Measurements from ENCODE around the gene RBM26.

RBM26 gene

GRCh38 chr13:79393564-79394249, 12.3 kb downstream of the RBM26 start:
- Histone ChIP-seq H3K27ac (ENCODE audit: poor library complexity, severe bottlenecking) (no peak overlapping the region), H3K36me3 (ENCODE audit: low read depth) (peaks cover 61% of the 10 kb centered on the region), H3K4me1 (ENCODE audit: insufficient read depth, poor library complexity, severe bottlenecking) (peaks cover 4% of the 10 kb centered on the region), H3K9me3 (ENCODE audit: severe bottlenecking) (peaks cover 6% of the 10 kb centered on the region), H3K27me3 (ENCODE audit: insufficient read depth, poor library complexity, severe bottlenecking) (no peaks in the 10 kb centered on the region), H3K4me3 (ENCODE audit: severe bottlenecking) (no peak overlapping the region)
- TF ChIP-seq, protein P1, sequence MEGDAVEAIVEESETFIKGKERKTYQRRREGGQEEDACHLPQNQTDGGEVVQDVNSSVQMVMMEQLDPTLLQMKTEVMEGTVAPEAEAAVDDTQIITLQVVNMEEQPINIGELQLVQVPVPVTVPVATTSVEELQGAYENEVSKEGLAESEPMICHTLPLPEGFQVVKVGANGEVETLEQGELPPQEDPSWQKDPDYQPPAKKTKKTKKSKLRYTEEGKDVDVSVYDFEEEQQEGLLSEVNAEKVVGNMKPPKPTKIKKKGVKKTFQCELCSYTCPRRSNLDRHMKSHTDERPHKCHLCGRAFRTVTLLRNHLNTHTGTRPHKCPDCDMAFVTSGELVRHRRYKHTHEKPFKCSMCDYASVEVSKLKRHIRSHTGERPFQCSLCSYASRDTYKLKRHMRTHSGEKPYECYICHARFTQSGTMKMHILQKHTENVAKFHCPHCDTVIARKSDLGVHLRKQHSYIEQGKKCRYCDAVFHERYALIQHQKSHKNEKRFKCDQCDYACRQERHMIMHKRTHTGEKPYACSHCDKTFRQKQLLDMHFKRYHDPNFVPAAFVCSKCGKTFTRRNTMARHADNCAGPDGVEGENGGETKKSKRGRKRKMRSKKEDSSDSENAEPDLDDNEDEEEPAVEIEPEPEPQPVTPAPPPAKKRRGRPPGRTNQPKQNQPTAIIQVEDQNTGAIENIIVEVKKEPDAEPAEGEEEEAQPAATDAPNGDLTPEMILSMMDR (IDR thresholded peaks at IDR 0.05; ENCODE audit: poor library complexity, severe bottlenecking), result no peak
- 0 out of 3 replicates have a peak, but pooled peaks have one; percentile 29 for ATAC-seq (ENCODE audit: low read depth)
- DNase-seq (ENCODE audit: low spot score), result no peak

GRCh38 chr13:79392882-79393563, 13.0 kb downstream of the RBM26 start:
- H3K4me3 ChIP-seq (ENCODE audit: severe bottlenecking), result no peak overlapping the region
- H3K27me3 ChIP-seq (ENCODE audit: insufficient read depth, poor library complexity, severe bottlenecking), result no peaks in the 10 kb centered on the region
- peaks cover 56% of the 10 kb centered on the region for H3K36me3 ChIP-seq (ENCODE audit: low read depth)
- peaks cover 9% of the 10 kb centered on the region for H3K4me1 ChIP-seq (ENCODE audit: insufficient read depth, poor library complexity, severe bottlenecking)
- TF ChIP-seq, protein P1 (IDR thresholded peaks at IDR 0.05; ENCODE audit: poor library complexity, severe bottlenecking), result no peak
- no peak for DNase-seq (ENCODE audit: low spot score)
- peak overlapping the region; percentile 18 for H3K27ac ChIP-seq (ENCODE audit: poor library complexity, severe bottlenecking)
- ATAC-seq (ENCODE audit: low read depth), result peak; percentile 60
- H3K9me3 ChIP-seq (ENCODE audit: severe bottlenecking), result peaks cover 6% of the 10 kb centered on the region

GRCh38 chr13:79389026-79389425, 17.0 kb downstream of the RBM26 start:
- H3K4me3 ChIP-seq (ENCODE audit: severe bottlenecking), result no peak overlapping the region
- DNase-seq (ENCODE audit: low spot score) (no peak), ATAC-seq (ENCODE audit: low read depth) (no peak)
- H3K27me3 ChIP-seq (ENCODE audit: insufficient read depth, poor library complexity, severe bottlenecking), result no peaks in the 10 kb centered on the region
- peaks cover 33% of the 10 kb centered on the region for H3K36me3 ChIP-seq (ENCODE audit: low read depth)
- no peaks in the 10 kb centered on the region for H3K9me3 ChIP-seq (ENCODE audit: severe bottlenecking)
- H3K27ac ChIP-seq (ENCODE audit: poor library complexity, severe bottlenecking), result no peak overlapping the region
- peaks cover 17% of the 10 kb centered on the region for H3K4me1 ChIP-seq (ENCODE audit: insufficient read depth, poor library complexity, severe bottlenecking)
- TF ChIP-seq, protein P1 (IDR thresholded peaks at IDR 0.05; ENCODE audit: poor library complexity, severe bottlenecking), result no peak

DNA sequence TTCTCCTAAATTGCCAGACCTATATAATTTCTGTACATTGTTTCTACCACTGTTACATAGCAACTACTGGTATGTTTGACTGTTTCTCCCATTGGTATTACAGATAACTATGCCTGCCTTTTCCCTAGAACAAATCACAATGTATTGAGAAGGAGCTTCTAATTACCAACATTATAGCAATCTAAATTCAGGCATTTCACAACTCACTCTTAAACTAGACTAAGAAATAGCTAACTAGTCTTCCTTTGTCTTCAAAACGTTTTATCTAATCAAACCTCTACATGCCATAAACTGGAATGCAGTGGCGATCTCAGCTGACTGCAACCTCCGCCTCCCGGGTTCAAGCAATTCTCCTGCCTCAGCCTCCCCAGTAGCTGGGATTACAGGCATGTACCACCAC, 18.2 kb downstream of the RBM26 start:
- Histone ChIP-seq H3K4me1 (ENCODE audit: insufficient read depth, poor library complexity, severe bottlenecking) (peaks cover 24% of the 10 kb centered on the region), H3K27ac (ENCODE audit: poor library complexity, severe bottlenecking) (no peak overlapping the region), H3K27me3 (ENCODE audit: insufficient read depth, poor library complexity, severe bottlenecking) (no peaks in the 10 kb centered on the region), H3K4me3 (ENCODE audit: severe bottlenecking) (no peak overlapping the region), H3K9me3 (ENCODE audit: severe bottlenecking) (no peaks in the 10 kb centered on the region), H3K36me3 (ENCODE audit: low read depth) (peaks cover 38% of the 10 kb centered on the region)
- TF ChIP-seq, protein P1 (IDR thresholded peaks at IDR 0.05; ENCODE audit: poor library complexity, severe bottlenecking), result no peak
- no peak for ATAC-seq (ENCODE audit: low read depth)
- no peak for DNase-seq (ENCODE audit: low spot score)

All from RWPE2 (cell line).